Measurements from ENCODE around the gene IMPDH2. TPM values are rescaled to one million over a fixed set of nuclear protein-coding genes. Genes with fewer than 3 reads are reported as not detected.
"Not testable (repeated sequence)": the region's sequence is repeated elsewhere in the genome, so short reads cannot be mapped to it uniquely, and the experiment has no call there.

Gene IMPDH2
- polyA plus RNA-seq, 3 donors = 20.8 to 67.3 (median 21.0) TPM

- Mint-ChIP-seq H3K36me3 (peaks cover 11 to 39% of the 10 kb centered on the region in 2 donors), H3K27ac (no peak overlapping the region), H3K9me3 (no peaks in the 10 kb centered on the region), H3K27me3 (ENCODE audit: low read depth in 3 of 3) (peaks cover 0 to 1% (median 0%) of the 10 kb centered on the region in 3 donors), H3K4me1 (peaks cover 23% of the 10 kb centered on the region), H3K4me3 (no peak overlapping the region)
- no peaks in the 10 kb centered on the region for H3K27me3 ChIP-seq (ENCODE audit: control insufficient read depth in 2 of 2, insufficient read depth in 2 of 2, low read length in 2 of 2)
- no peak overlapping the region for H3K27ac ChIP-seq (ENCODE audit: low read depth in 1 of 2, low read length in 2 of 2)
- no peak for TF ChIP-seq CTCF (IDR thresholded peaks at IDR 0.05)
- H2AFZ ChIP-seq (ENCODE audit: insufficient read depth, low read depth, low read length, poor library complexity, severe bottlenecking) = no peak overlapping the region
- H3K4me2 ChIP-seq (replicated peaks; ENCODE audit: extremely low read depth, low read length, poor library complexity, severe bottlenecking) = no peak overlapping the region
- no peaks in the 10 kb centered on the region for H3K9me3 ChIP-seq (replicated peaks in 1 of 2; ENCODE audit: control insufficient read depth in 1 of 2, insufficient read depth in 1 of 2, low read length in 2 of 2)
- H3K9ac ChIP-seq (ENCODE audit: insufficient read depth, low read length, poor library complexity, severe bottlenecking) = no peak overlapping the region
- peaks cover 20 to 34% of the 10 kb centered on the region in 2 donors for H3K4me1 ChIP-seq (ENCODE audit: control insufficient read depth in 1 of 2, insufficient read depth in 2 of 2, low read length in 2 of 2)
- H4K20me1 ChIP-seq (ENCODE audit: insufficient read depth, low read length) = peaks cover 40% of the 10 kb centered on the region
- 50% methylated on average over 1 of the region's 3 CpGs for WGBS (ENCODE audit: insufficient coverage)
- peaks cover 23 to 32% of the 10 kb centered on the region in 2 donors for H3K36me3 ChIP-seq (replicated peaks in 1 of 2; ENCODE audit: control insufficient read depth in 1 of 2, insufficient read depth in 2 of 2, low read length in 2 of 2)
- H3K79me2 ChIP-seq (ENCODE audit: insufficient read depth, low read length) = peaks cover 44% of the 10 kb centered on the region
- H3K4me3 ChIP-seq (replicated peaks in 1 of 3; ENCODE audit: low read depth in 2 of 3, low read length in 3 of 3) = no peak overlapping the region
- intact Hi-C loops (cut with micrococcal nuclease) = no loop called here
- DNase-seq = no peak
These were observed 19.8 kb downstream of the IMPDH2 start for GRCh38 chr3:49009396-49009795.

- Histone ChIP-seq H3K27ac (ENCODE audit: low read depth in 1 of 2, low read length in 2 of 2) (peak overlapping the region in 1 of 2 donors; percentile 48), H3K36me3 (replicated peaks in 1 of 2; ENCODE audit: control insufficient read depth in 1 of 2, insufficient read depth in 2 of 2, low read length in 2 of 2) (peaks cover 19 to 24% of the 10 kb centered on the region in 2 donors), H3K4me1 (ENCODE audit: control insufficient read depth in 1 of 2, insufficient read depth in 2 of 2, low read length in 2 of 2) (peaks cover 20 to 34% of the 10 kb centered on the region in 2 donors), H4K20me1 (ENCODE audit: insufficient read depth, low read length) (peaks cover 32% of the 10 kb centered on the region), H3K79me2 (ENCODE audit: insufficient read depth, low read length) (peaks cover 44% of the 10 kb centered on the region), H3K4me2 (replicated peaks; ENCODE audit: extremely low read depth, low read length, poor library complexity, severe bottlenecking) (peak overlapping the region; percentile 93), H3K4me3 (replicated peaks in 1 of 3; ENCODE audit: low read depth in 2 of 3, low read length in 3 of 3) (peak overlapping the region in 1 of 3 experiments; percentile 93)
- not testable (repeated sequence) for H3K27me3 Mint-ChIP-seq (ENCODE audit: low read depth in 3 of 3); H3K9me3 Mint-ChIP-seq; H3K9ac ChIP-seq (ENCODE audit: insufficient read depth, low read length, poor library complexity, severe bottlenecking); H3K9me3 ChIP-seq (replicated peaks in 1 of 2; ENCODE audit: control insufficient read depth in 1 of 2, insufficient read depth in 1 of 2, low read length in 2 of 2); H3K27me3 ChIP-seq (ENCODE audit: control insufficient read depth in 2 of 2, insufficient read depth in 2 of 2, low read length in 2 of 2); DNase-seq; H2AFZ ChIP-seq (ENCODE audit: insufficient read depth, low read depth, low read length, poor library complexity, severe bottlenecking)
- Mint-ChIP-seq H3K4me1 (peaks cover 23% of the 10 kb centered on the region), H3K36me3 (peaks cover 9 to 35% of the 10 kb centered on the region in 2 donors), H3K4me3 (peak overlapping the region; percentile 95 to 98), H3K27ac (peak overlapping the region; percentile 81 to 99 (median 94))
- 71% methylated on average over 1 of the region's 5 CpGs for WGBS (ENCODE audit: insufficient coverage)
- intact Hi-C loops (cut with micrococcal nuclease) = loop anchor here in 1 of 2 donors (1.0 kb wide), 1 partner anchor 12 kb away; no protein-coding TSS in a partner anchor
These were observed 20.6 kb downstream of the IMPDH2 start for GRCh38 chr3:49008627-49009026.

All from CD14-positive monocyte (primary cell).